WI38 (cell line): ENCODE data around the gene TSPAN9.

Experiments used
- H3K4me3 ChIP-seq: 2 replicates; pipeline ENCODE4 v1.5.1; 2011; ENCODE audit warnings: low read depth, mild to moderate bottlenecking, control low read depth, low read length
- TF ChIP-seq, protein P1 (sequence below): IDR thresholded peaks from 2 replicates; pipeline ENCODE4 v1.5.1; 2012; ENCODE audit warnings: low read depth, mild to moderate bottlenecking, control low read depth, low read length

The TSPAN9 gene

GRCh38 chr12:3204730-3205531 is 127.8 kb downstream of the TSPAN9 start:
- TF ChIP-seq, protein P1, sequence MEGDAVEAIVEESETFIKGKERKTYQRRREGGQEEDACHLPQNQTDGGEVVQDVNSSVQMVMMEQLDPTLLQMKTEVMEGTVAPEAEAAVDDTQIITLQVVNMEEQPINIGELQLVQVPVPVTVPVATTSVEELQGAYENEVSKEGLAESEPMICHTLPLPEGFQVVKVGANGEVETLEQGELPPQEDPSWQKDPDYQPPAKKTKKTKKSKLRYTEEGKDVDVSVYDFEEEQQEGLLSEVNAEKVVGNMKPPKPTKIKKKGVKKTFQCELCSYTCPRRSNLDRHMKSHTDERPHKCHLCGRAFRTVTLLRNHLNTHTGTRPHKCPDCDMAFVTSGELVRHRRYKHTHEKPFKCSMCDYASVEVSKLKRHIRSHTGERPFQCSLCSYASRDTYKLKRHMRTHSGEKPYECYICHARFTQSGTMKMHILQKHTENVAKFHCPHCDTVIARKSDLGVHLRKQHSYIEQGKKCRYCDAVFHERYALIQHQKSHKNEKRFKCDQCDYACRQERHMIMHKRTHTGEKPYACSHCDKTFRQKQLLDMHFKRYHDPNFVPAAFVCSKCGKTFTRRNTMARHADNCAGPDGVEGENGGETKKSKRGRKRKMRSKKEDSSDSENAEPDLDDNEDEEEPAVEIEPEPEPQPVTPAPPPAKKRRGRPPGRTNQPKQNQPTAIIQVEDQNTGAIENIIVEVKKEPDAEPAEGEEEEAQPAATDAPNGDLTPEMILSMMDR: no peak

DNA sequence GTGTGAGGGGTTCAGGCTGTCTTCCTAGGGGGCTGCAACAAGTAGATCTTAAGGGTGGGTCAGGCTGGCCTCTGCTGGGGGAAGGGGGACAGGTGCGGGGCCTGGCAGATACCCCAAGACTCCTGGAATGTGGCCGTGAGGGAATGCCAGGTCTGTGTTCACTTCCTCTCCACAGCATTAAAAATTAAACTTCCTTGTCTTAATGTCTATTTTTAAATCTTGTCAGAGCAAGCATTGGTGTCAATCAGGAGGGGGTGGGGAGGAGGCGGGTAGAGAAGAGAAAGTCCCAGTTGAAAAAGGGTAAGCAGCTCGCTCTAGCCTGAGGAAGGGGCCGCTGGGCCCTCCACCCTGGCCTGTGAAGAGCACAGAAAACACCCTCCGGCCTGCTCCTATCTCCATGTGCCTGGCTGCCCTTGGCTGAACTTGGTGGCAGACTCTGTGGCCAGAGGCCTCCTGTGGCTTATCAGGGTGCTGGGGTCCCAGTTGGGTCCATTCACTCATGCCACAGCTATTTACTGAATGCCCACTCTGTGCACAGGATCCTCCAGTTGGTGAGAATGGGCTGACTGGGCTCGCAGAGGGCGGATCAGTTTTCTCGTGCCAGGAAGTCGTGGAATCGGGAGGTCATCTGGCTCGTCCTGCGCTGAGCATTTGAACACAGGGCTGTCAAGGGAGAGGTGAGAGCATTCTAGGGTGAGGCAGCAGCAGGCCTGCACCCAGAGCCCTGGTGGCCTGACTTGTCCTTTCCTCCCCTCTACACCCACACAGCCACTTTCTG is 128.8 kb downstream of the TSPAN9 start:
- H3K4me3 ChIP-seq: no peak overlapping the region

More at GRCh38 chr12:3204730-3205531, 127.8 kb downstream of the TSPAN9 start:
- no peak overlapping the region for H3K4me3 ChIP-seq

GRCh38 chr12:3206536-3207072 is 129.4 kb downstream of the TSPAN9 start:
- no peak overlapping the region for H3K4me3 ChIP-seq
- TF ChIP-seq, protein P1: no peak

More for the DNA sequence above, 128.8 kb downstream of the TSPAN9 start:
- TF ChIP-seq, protein P1: no peak

DNA sequence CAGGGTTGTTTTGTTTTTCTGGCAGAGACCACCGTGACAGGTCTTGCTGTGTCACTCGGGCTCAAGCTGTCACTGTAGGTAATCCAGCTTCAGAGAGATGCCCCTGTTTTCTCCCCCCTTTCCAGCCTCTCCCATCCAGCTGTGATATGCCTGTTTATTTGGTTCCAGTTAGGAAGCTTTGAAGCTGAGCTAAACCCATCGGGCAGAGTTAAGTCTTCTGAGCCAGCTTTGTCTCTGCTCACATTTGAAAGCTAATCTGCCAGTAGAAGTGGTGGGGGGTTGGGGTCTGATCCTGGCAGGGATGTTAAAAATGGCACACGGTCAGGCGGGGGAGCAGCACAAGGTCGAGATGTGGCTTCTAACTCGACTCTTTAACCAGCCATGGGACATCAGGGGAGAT is 130.0 kb downstream of the TSPAN9 start:
- no peak overlapping the region for H3K4me3 ChIP-seq
- TF ChIP-seq, protein P1: no peak

DNA sequence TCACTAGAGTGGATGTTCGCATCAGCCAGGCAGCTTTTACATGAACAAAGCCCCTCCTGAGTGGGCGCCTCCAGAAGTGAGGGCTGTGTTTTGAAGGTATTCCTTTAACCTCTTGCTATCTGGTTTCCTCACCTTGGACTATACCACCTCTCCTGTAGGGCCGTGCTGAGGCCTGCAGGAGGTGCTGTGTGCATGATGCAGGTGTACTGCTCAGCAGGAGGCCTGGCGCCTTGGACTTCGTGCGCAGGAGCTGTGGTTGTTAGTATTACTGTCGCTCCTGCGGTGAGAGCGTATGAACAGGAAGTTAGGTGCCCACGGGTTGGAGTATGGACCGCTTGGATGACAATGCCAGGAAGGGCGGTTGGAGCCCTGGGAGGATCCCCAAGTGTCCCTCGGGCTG is 130.7 kb downstream of the TSPAN9 start:
- H3K4me3 ChIP-seq: no peak overlapping the region
- TF ChIP-seq, protein P1: no peak

GRCh38 chr12:3213188-3213587 is 136.0 kb downstream of the TSPAN9 start:
- TF ChIP-seq, protein P1: no peak

More at GRCh38 chr12:3213188-3213587, 136.0 kb downstream of the TSPAN9 start:
- no peak overlapping the region for H3K4me3 ChIP-seq
